ENCODE data around the gene MYZAP. TPM values are rescaled to one million over a fixed set of nuclear protein-coding genes. Genes with fewer than 3 reads are reported as not detected.

MYZAP gene
- polyA plus RNA-seq, 2 of the 4 experiments (the other 2 are of a cell fraction), result 1.2 to 2.4 TPM

DNA sequence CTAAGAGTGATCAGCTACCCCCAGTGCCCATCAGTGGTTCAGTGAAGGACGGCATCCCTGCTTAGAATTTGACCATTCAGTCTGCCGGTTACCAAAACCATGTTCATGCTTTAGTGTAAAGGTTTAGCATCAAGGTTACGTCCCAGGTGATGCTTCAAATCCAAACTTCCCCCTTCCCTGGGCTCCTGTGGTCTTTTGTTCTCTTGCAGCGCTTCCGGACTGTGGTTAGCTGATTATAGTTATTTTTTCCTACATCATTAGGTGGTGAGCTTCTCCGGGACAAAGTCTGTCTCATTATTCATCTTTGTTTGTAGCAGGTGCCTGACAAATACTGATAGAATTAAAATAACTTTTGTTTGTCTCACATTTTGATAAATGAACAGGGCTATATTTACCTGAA, 28.3 kb upstream of the MYZAP start:
- CTCF ChIA-PET, result interaction anchor here (0.9 to 11.8 kb wide), 6 partner anchors 9 to 297 kb away, joined by 3 to 286 read pairs (median 4); no protein-coding TSS in a partner anchor
- WGBS (ENCODE audit: missing lambda C conversion rate), result 88% methylated on average over 6 of the region's 6 CpGs
- Histone ChIP-seq H3K27ac (no peak overlapping the region), H3K9me3 (no peaks in the 10 kb centered on the region), H3K4me2 (no peak overlapping the region), H3K4me3 (no peak overlapping the region), H3K4me1 (peaks cover 19% of the 10 kb centered on the region)
- DNase-seq (ENCODE audit: low read depth in 1 of 2, low spot score in 1 of 2), result no peak
- TF ChIP-seq MAFK (IDR thresholded peaks at IDR 0.05; ENCODE audit: partially characterized antibody) (no peak), CBX2 (IDR thresholded peaks at IDR 0.05; ENCODE audit: borderline replicate concordance, low read depth) (no peak), NFE2L2 (conservative IDR thresholded peaks at IDR 0.05; ENCODE audit: low read length) (no peak), HDAC2 (IDR thresholded peaks at IDR 0.05) (no peak), FOSB (CRISPR knock-in tag; IDR thresholded peaks at IDR 0.05) (no peak), FOSL2 (IDR thresholded peaks at IDR 0.05) (no peak), FOSL2 (CRISPR knock-in tag; IDR thresholded peaks at IDR 0.05) (no peak), RNF2 (IDR thresholded peaks at IDR 0.05; ENCODE audit: borderline replicate concordance, low read depth) (no peak), CEBPB (IDR thresholded peaks at IDR 0.05) (no peak), POLR2AphosphoS2 (conservative IDR thresholded peaks at IDR 0.05; ENCODE audit: low read length) (no peak), KDM5A (IDR thresholded peaks at IDR 0.05) (no peak), ZFP36 (IDR thresholded peaks at IDR 0.05; ENCODE audit: borderline replicate concordance, partially characterized antibody) (no peak), MAZ (IDR thresholded peaks at IDR 0.05; ENCODE audit: borderline replicate concordance, low read depth, low read length) (no peak), TP53 (CRISPR knock-in tag; IDR thresholded peaks at IDR 0.05) (no peak), CHD4 (IDR thresholded peaks at IDR 0.05; ENCODE audit: borderline replicate concordance) (no peak), HEYL (CRISPR knock-in tag; IDR thresholded peaks at IDR 0.05) (no peak)
- TF ChIP-seq, protein P1, sequence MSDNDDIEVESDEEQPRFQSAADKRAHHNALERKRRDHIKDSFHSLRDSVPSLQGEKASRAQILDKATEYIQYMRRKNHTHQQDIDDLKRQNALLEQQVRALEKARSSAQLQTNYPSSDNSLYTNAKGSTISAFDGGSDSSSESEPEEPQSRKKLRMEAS (IDR thresholded peaks at IDR 0.05), result no peak
- TF ChIP-seq, protein P2, sequence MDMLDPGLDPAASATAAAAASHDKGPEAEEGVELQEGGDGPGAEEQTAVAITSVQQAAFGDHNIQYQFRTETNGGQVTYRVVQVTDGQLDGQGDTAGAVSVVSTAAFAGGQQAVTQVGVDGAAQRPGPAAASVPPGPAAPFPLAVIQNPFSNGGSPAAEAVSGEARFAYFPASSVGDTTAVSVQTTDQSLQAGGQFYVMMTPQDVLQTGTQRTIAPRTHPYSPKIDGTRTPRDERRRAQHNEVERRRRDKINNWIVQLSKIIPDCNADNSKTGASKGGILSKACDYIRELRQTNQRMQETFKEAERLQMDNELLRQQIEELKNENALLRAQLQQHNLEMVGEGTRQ (IDR thresholded peaks at IDR 0.05), result no peak
- TF ChIP-seq, protein P3, sequence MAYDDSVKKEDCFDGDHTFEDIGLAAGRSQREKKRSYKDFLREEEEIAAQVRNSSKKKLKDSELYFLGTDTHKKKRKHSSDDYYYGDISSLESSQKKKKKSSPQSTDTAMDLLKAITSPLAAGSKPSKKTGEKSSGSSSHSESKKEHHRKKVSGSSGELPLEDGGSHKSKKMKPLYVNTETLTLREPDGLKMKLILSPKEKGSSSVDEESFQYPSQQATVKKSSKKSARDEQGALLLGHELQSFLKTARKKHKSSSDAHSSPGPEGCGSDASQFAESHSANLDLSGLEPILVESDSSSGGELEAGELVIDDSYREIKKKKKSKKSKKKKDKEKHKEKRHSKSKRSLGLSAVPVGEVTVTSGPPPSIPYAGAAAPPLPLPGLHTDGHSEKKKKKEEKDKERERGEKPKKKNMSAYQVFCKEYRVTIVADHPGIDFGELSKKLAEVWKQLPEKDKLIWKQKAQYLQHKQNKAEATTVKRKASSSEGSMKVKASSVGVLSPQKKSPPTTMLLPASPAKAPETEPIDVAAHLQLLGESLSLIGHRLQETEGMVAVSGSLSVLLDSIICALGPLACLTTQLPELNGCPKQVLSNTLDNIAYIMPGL (CRISPR knock-in tag; IDR thresholded peaks at IDR 0.05; ENCODE audit: borderline replicate concordance), result no peak
- TF ChIP-seq, protein P4, sequence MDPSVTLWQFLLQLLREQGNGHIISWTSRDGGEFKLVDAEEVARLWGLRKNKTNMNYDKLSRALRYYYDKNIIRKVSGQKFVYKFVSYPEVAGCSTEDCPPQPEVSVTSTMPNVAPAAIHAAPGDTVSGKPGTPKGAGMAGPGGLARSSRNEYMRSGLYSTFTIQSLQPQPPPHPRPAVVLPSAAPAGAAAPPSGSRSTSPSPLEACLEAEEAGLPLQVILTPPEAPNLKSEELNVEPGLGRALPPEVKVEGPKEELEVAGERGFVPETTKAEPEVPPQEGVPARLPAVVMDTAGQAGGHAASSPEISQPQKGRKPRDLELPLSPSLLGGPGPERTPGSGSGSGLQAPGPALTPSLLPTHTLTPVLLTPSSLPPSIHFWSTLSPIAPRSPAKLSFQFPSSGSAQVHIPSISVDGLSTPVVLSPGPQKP (IDR thresholded peaks at IDR 0.05; ENCODE audit: low read depth, low read length), result no peak
- TF ChIP-seq, protein P5, sequence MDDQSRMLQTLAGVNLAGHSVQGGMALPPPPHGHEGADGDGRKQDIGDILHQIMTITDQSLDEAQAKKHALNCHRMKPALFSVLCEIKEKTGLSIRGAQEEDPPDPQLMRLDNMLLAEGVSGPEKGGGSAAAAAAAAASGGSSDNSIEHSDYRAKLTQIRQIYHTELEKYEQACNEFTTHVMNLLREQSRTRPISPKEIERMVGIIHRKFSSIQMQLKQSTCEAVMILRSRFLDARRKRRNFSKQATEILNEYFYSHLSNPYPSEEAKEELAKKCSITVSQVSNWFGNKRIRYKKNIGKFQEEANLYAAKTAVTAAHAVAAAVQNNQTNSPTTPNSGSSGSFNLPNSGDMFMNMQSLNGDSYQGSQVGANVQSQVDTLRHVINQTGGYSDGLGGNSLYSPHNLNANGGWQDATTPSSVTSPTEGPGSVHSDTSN (IDR thresholded peaks at IDR 0.05), result no peak
- FAIRE-seq, result no peak
- POLR2A ChIA-PET, result no interaction called here
- no peak for ATAC-seq

DNA sequence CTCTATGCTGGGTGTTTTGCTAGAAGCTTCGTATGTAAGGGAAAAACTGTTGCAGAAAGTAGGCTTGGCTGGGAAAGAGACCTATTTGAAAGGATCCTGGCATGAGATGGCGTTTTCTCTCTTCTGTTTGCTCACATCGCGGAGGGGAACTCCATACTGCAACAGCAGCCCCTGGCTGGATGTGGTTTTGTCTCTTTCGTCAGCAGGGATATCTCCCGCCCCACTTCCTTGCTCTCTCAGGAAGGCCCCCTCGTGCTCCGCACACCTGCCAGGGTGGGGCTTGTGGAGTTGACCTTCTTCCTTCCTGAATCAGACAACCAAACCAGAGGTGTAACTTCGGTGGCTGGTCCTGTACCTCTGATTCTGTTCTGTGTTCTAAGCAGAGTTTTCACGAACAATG, 26.4 kb upstream of the MYZAP start:
- ATAC-seq, result peak in 1 of 2 experiments; percentile 9; a peak in 1 of 6 replicates
- ChIA-PET POLR2A (no interaction called here), CTCF (interaction anchor here (0.7 to 11.8 kb wide), 8 partner anchors 10 to 388 kb away, joined by 3 to 286 read pairs (median 4); partner anchors contain the start of gene POLR2M)
- TF ChIP-seq, protein P1 (IDR thresholded peaks at IDR 0.05), result no peak
- TF ChIP-seq EHMT2 (IDR thresholded peaks at IDR 0.05; ENCODE audit: low read depth), result no peak
- TF ChIP-seq POLR2A (IDR thresholded peaks at IDR 0.05; ENCODE audit: low read length), result no peak
- no peak for TF ChIP-seq RNF2 (IDR thresholded peaks at IDR 0.05; ENCODE audit: borderline replicate concordance, low read depth)
- TF ChIP-seq JUNB (IDR thresholded peaks at IDR 0.05), result no peak
- no peak for TF ChIP-seq EHF (CRISPR knock-in tag; IDR thresholded peaks at IDR 0.05)
- TF ChIP-seq, protein P6, sequence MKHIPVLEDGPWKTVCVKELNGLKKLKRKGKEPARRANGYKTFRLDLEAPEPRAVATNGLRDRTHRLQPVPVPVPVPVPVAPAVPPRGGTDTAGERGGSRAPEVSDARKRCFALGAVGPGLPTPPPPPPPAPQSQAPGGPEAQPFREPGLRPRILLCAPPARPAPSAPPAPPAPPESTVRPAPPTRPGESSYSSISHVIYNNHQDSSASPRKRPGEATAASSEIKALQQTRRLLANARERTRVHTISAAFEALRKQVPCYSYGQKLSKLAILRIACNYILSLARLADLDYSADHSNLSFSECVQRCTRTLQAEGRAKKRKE (CRISPR knock-in tag; IDR thresholded peaks at IDR 0.05; ENCODE audit: low read depth), result no peak
- TF ChIP-seq, protein P7, sequence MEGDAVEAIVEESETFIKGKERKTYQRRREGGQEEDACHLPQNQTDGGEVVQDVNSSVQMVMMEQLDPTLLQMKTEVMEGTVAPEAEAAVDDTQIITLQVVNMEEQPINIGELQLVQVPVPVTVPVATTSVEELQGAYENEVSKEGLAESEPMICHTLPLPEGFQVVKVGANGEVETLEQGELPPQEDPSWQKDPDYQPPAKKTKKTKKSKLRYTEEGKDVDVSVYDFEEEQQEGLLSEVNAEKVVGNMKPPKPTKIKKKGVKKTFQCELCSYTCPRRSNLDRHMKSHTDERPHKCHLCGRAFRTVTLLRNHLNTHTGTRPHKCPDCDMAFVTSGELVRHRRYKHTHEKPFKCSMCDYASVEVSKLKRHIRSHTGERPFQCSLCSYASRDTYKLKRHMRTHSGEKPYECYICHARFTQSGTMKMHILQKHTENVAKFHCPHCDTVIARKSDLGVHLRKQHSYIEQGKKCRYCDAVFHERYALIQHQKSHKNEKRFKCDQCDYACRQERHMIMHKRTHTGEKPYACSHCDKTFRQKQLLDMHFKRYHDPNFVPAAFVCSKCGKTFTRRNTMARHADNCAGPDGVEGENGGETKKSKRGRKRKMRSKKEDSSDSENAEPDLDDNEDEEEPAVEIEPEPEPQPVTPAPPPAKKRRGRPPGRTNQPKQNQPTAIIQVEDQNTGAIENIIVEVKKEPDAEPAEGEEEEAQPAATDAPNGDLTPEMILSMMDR (IDR thresholded peaks at IDR 0.05), result no peak
- TF ChIP-seq NFE2L2 (conservative IDR thresholded peaks at IDR 0.05; ENCODE audit: low read length), result no peak
- TF ChIP-seq CBX8 (IDR thresholded peaks at IDR 0.05), result no peak
- TF ChIP-seq, protein P3 (CRISPR knock-in tag; IDR thresholded peaks at IDR 0.05; ENCODE audit: borderline replicate concordance), result no peak
- no peak for TF ChIP-seq NR3C1 (IDR thresholded peaks at IDR 0.05)

More for the DNA sequence above, 26.4 kb upstream of the MYZAP start:
- H3K4me1 ChIP-seq, result peaks cover 17% of the 10 kb centered on the region
- peak in 1 of 2 experiments; percentile 37 for DNase-seq (ENCODE audit: low read depth in 1 of 2, low spot score in 1 of 2)
- no peaks in the 10 kb centered on the region for H3K9me3 ChIP-seq
- H3K4me2 ChIP-seq, result peak overlapping the region; percentile 40
- peak overlapping the region in 1 of 2 experiments; percentile 53; a peak in 2 of 6 replicates for H3K27ac ChIP-seq
- H3K4me3 ChIP-seq, result no peak overlapping the region
- FAIRE-seq, result no peak
- 42% methylated on average over 10 of the region's 10 CpGs for WGBS (ENCODE audit: missing lambda C conversion rate)
